Smooth muscle cell of the brain vasculature (primary cell): ENCODE data around the gene CNGA1.

Experiments
- DNase-seq: peaks from one replicate; pipeline ENCODE4 v3.0.0-alpha.2; 2012; ENCODE audit warnings: low read depth, low spot score

The CNGA1 gene

GRCh38 chr4:47899639-47900038, 116.8 kb downstream of the CNGA1 start:
- no peak for DNase-seq

- no peak for DNase-seq
These were observed 124.6 kb downstream of the CNGA1 start for GRCh38 chr4:47891928-47892327.
